H1 (cell line): ENCODE results near the gene GCC1. TPM values are rescaled to one million over a fixed set of nuclear protein-coding genes. Genes with fewer than 3 reads are reported as not detected.

Source experiments
- CTCF ChIA-PET: fragments of 300-600 bp; sonication (Branson Sonifier 250); formaldehyde crosslinking; loops from one replicate; lab custom pipeline; 2021; ENCODE audit not compliant: partially characterized antibody; lab: Charles Lee
- POLR2A ChIA-PET: fragments of 300-600 bp; sonication (Branson Sonifier 250); formaldehyde crosslinking; loops from one replicate; lab custom pipeline; 2021; ENCODE audit warnings: inconsistent platforms; ENCODE audit not compliant: partially characterized antibody; lab: Charles Lee
- DNase-seq, 2 experiments: peaks; one replicate each; pipeline versions ENCODE4 v3.0.0 to v3.0.0-alpha.2; 2010 to 2022; ENCODE audit warnings: low spot score in 2 of 2, low read depth in 1 of 2, mixed read lengths in 1 of 2
- FAIRE-seq: peaks from 2 replicates; lab custom pipeline; 2011; peaks lifted over from hg19 to GRCh38; lab: Jason Lieb, UNC
- H2AFZ ChIP-seq: 2 replicates; pipeline ENCODE4 v1.8.1; 2012; ENCODE audit warnings: low read length, inconsistent platforms
- H2AK5ac ChIP-seq: 2 replicates; pipeline ENCODE4 v1.6.1; 2013; ENCODE audit warnings: low read depth, low read length
- H2BK120ac ChIP-seq: replicated peaks from 2 replicates; pipeline ENCODE3; 2013; ENCODE audit warnings: low read depth, low read length, inconsistent platforms
- H2BK12ac ChIP-seq: 2 replicates; pipeline ENCODE4 v1.6.1; 2013; ENCODE audit warnings: low read depth, low read length
- H2BK15ac ChIP-seq: 2 replicates; pipeline ENCODE4 v1.6.1; 2013; ENCODE audit warnings: low read length
- H2BK20ac ChIP-seq: 2 replicates; pipeline ENCODE4 v1.6.1; 2013; ENCODE audit warnings: low read length
- H2BK5ac ChIP-seq: 2 replicates; pipeline ENCODE4 v1.6.1; 2013; ENCODE audit warnings: low read depth, low read length
- H3K14ac ChIP-seq: 2 replicates; pipeline ENCODE4 v1.6.1; 2013; ENCODE audit warnings: inconsistent platforms; ENCODE audit not compliant: insufficient read length
- H3K18ac ChIP-seq: 2 replicates; pipeline ENCODE4 v1.6.1; 2013; ENCODE audit warnings: low read length; ENCODE audit errors: extremely low read depth
- H3K23ac ChIP-seq: 2 replicates; pipeline ENCODE4 v1.6.1; 2013; ENCODE audit warnings: inconsistent platforms; ENCODE audit not compliant: insufficient read length
- H3K23me2 ChIP-seq: 2 replicates; pipeline ENCODE4 v1.6.1; 2013; ENCODE audit warnings: low read depth, low read length
- H3K27ac ChIP-seq: 2 replicates; pipeline ENCODE4 v1.6.1; 2011; ENCODE audit warnings: low read depth, low read length, inconsistent platforms
- H3K27me3 ChIP-seq, 4 experiments: replicated peaks in 1 of 4; 1 replicate in 1 of 4; 2 replicates in 3 of 4; pipeline versions ENCODE4 v1.6.1 to v1.8.1; 2011 to 2013; ENCODE audit warnings: low read length in 3 of 4, mild to moderate bottlenecking in 3 of 4, inconsistent platforms in 2 of 4, mixed read lengths in 2 of 4, moderate library complexity in 1 of 4; ENCODE audit not compliant: control insufficient read depth in 3 of 4, insufficient read depth in 3 of 4; ENCODE audit errors: extremely low read depth in 1 of 4
- H3K36me3 ChIP-seq, 4 experiments: 2 replicates each; pipeline versions ENCODE4 v1.6.1 to v1.8.1; 2011 to 2013; ENCODE audit warnings: mild to moderate bottlenecking in 4 of 4, low read length in 3 of 4, moderate library complexity in 2 of 4, control low read depth in 1 of 4, inconsistent platforms in 1 of 4; ENCODE audit not compliant: insufficient read depth in 4 of 4, control insufficient read depth in 2 of 4
- H3K4ac ChIP-seq: replicated peaks from 2 replicates; pipeline ENCODE3; 2013; ENCODE audit warnings: low read length, low read depth, mixed read lengths, inconsistent platforms; ENCODE audit not compliant: insufficient read length
- H3K4me1 ChIP-seq, 4 experiments: replicated peaks in 1 of 4; 1 replicate in 1 of 4; 2 replicates in 3 of 4; pipeline versions ENCODE4 v1.6.1 to v1.8.1; 2011 to 2013; ENCODE audit warnings: low read length in 3 of 4, inconsistent platforms in 2 of 4, mixed read lengths in 1 of 4; ENCODE audit not compliant: insufficient read depth in 4 of 4, control insufficient read depth in 3 of 4
- H3K4me2 ChIP-seq, 2 experiments: 2 replicates each; pipeline versions ENCODE4 v1.6.1 to v1.8.1; 2011 to 2013; ENCODE audit warnings: low read depth in 2 of 2, low read length in 2 of 2, control low read depth in 1 of 2, inconsistent platforms in 1 of 2, mild to moderate bottlenecking in 1 of 2; ENCODE audit not compliant: insufficient read depth in 1 of 2
- H3K4me3 ChIP-seq, 4 experiments: fragments of 200-600, 300-600 bp in 1 of 4; sonication (generic), shearing (Covaris generic), sonication (Bioruptor Twin) in 1 of 4; 2 replicates each; pipeline versions ENCODE4 v1.5.1 to v1.8.1; 2011 to 2016; ENCODE audit warnings: low read length in 4 of 4, low read depth in 3 of 4, control low read depth in 2 of 4, inconsistent platforms in 2 of 4, mild to moderate bottlenecking in 2 of 4, mixed read lengths in 1 of 4, moderate library complexity in 1 of 4; ENCODE audit not compliant: insufficient read depth in 2 of 4; ENCODE audit errors: extremely low read depth in 1 of 4
- H3K56ac ChIP-seq: replicated peaks from 2 replicates; pipeline ENCODE3; 2013; ENCODE audit warnings: low read depth, mild to moderate bottlenecking, mixed read lengths, low read length, inconsistent platforms; ENCODE audit not compliant: insufficient read length
- H3K79me1 ChIP-seq: 2 replicates; pipeline ENCODE4 v1.6.1; 2013; ENCODE audit warnings: low read depth, low read length, control low read depth
- H3K79me2 ChIP-seq, 2 experiments: 2 replicates each; pipeline versions ENCODE4 v1.6.1 to v1.8.1; 2012 to 2013; ENCODE audit warnings: low read length in 2 of 2, mild to moderate bottlenecking in 2 of 2, inconsistent platforms in 1 of 2; ENCODE audit not compliant: insufficient read depth in 2 of 2, control insufficient read depth in 1 of 2
- H3K9ac ChIP-seq, 4 experiments: replicated peaks in 1 of 4; 1 replicate in 1 of 4; 2 replicates in 3 of 4; pipeline versions ENCODE4 v1.6.1 to v1.8.1; 2011 to 2013; ENCODE audit warnings: low read depth in 3 of 4, low read length in 3 of 4, control low read depth in 2 of 4, mild to moderate bottlenecking in 2 of 4, moderate library complexity in 2 of 4, inconsistent platforms in 1 of 4; ENCODE audit errors: extremely low read depth in 1 of 4
- H3K9me3 ChIP-seq, 2 experiments: 2 replicates each; pipeline versions ENCODE4 v1.6.1 to v1.8.1; 2012 to 2013; ENCODE audit warnings: mild to moderate bottlenecking in 2 of 2, moderate library complexity in 2 of 2, control low read depth in 1 of 2, inconsistent platforms in 1 of 2, low read depth in 1 of 2, low read length in 1 of 2, mixed read lengths in 1 of 2; ENCODE audit not compliant: insufficient read depth in 2 of 2
- H4K20me1 ChIP-seq, 2 experiments: replicated peaks in 1 of 2; 2 replicates each; pipeline versions ENCODE3 to v1.8.1; 2011 to 2013; ENCODE audit warnings: inconsistent platforms in 2 of 2, low read length in 2 of 2, mild to moderate bottlenecking in 1 of 2; ENCODE audit not compliant: insufficient read depth in 2 of 2, control insufficient read depth in 1 of 2
- H4K5ac ChIP-seq: 2 replicates; pipeline ENCODE4 v1.6.1; 2013; ENCODE audit warnings: low read length, low read depth, mixed read lengths, inconsistent platforms; ENCODE audit not compliant: insufficient read length
- H4K8ac ChIP-seq: 2 replicates; pipeline ENCODE4 v1.8.0; 2013; ENCODE audit warnings: mild to moderate bottlenecking, moderate library complexity, low read length, inconsistent platforms; ENCODE audit not compliant: insufficient read depth; ENCODE audit errors: extremely low read depth
- H4K91ac ChIP-seq: replicated peaks from 2 replicates; pipeline ENCODE3; 2013; ENCODE audit warnings: low read length, mixed read lengths, inconsistent platforms; ENCODE audit not compliant: insufficient read length
- CTBP2 ChIP-seq: IDR thresholded peaks from 2 replicates; pipeline ENCODE4 v1.7.0; 2011; ENCODE audit warnings: borderline replicate concordance, mild to moderate bottlenecking, moderate library complexity, mixed read lengths, low read length; ENCODE audit not compliant: insufficient read depth, insufficient read length
- HDAC2 ChIP-seq, 2 experiments: fragments of 300-600 bp in 1 of 2; sonication (generic) in 1 of 2; IDR thresholded peaks; 2 replicates each; pipeline ENCODE4 v1.6.1; 2011 to 2012; ENCODE audit warnings: low read depth in 2 of 2, low read length in 2 of 2, mild to moderate bottlenecking in 2 of 2, moderate library complexity in 2 of 2, borderline replicate concordance in 1 of 2, inconsistent platforms in 1 of 2
- KDM4A ChIP-seq: IDR thresholded peaks from one replicate; pipeline ENCODE4 v1.7.1; 2012; ENCODE audit warnings: low read depth, mild to moderate bottlenecking, moderate library complexity, low read length, inconsistent platforms; ENCODE audit not compliant: severe bottlenecking
- MAFK ChIP-seq: IDR thresholded peaks from 2 replicates; pipeline ENCODE4 v1.6.1; 2012; ENCODE audit warnings: low read depth, mild to moderate bottlenecking, improper control_type of control experiment, low read length
- TAF1 ChIP-seq: IDR thresholded peaks from 2 replicates; pipeline ENCODE4 v1.6.1; 2011; ENCODE audit warnings: mild to moderate bottlenecking, low read depth, low read length
- YY1 ChIP-seq: IDR thresholded peaks from 2 replicates; pipeline ENCODE4 v1.6.1; 2011; ENCODE audit warnings: low read depth, mild to moderate bottlenecking, low read length
- WGBS, 2 experiments: shearing (Covaris generic) in 1 of 2; methylation state at CpG; one replicate each; pipeline versions ENCODE4 v1.1.6 to v1.1.7; 2013 to 2015; ENCODE audit warnings: low lambda C conversion rate in 2 of 2, mixed read lengths in 2 of 2, inconsistent platforms in 1 of 2, low coverage in 1 of 2, missing lambda C conversion rate in 1 of 2; ENCODE audit not compliant: insufficient replicate concordance in 2 of 2, insufficient coverage in 1 of 2, insufficient read length in 1 of 2; ENCODE audit errors: extremely low coverage in 1 of 2, missing lambda C conversion rate in 1 of 2; 5-methylcytosine and 5-hydroxymethylcytosine counted together
- polyA plus RNA-seq, 7 experiments: library from polyadenylated mRNA; depleted of rRNA in 3 of 7; stranded (reverse) in 5 of 7; unstranded in 2 of 7; fragments of >200 nt in 5 of 7; fragments of 200-250 nt in 2 of 7; gene quantifications; 1 replicate in 5 of 7; 2 replicates in 1 of 7; 4 replicates in 1 of 7; pipeline versions ENCODE4 v1.2.1 to v1.2.3, GENCODE V29; 2011 to 2013; ENCODE audit warnings: missing spikeins in 2 of 7, mixed read lengths in 2 of 7
- total RNA-seq: library from RNA; stranded (reverse); fragmentation: NEBNext Ultra II Directional; extraction: Animal tissue kit (Norgen Biotek cat#: 25700); gene quantifications from 2 replicates; pipeline ENCODE4 v1.2.1, GENCODE V29; 2021

The GCC1 gene
- total and polyA plus RNA-seq, 2 of the 8 experiments (the other 6 are each of a cell fraction or from before 2014, with no cell fraction given): 3.3 to 15.0 TPM

GRCh38 chr7:127618042-127618441 is 32.6 kb upstream of the GCC1 start, which contains the start of gene PAX4:
Gene PAX4, minus strand, starts transcription at chr7:127618142. Its CDS starts 2,214 bp downstream, at chr7:127615928.
- peaks cover 9 to 33% (median 20%) of the 10 kb centered on the region in 4 experiments; a peak in 6 of 7 replicates for H3K27me3 ChIP-seq
- H2BK15ac ChIP-seq: no peak within 1 kb of the TSS
- no peaks in the 10 kb centered on the region for H3K9me3 ChIP-seq
- H3K4ac ChIP-seq: no peak within 1 kb of the TSS
- H2AFZ ChIP-seq: no peak within 1 kb of the TSS
- no peak within 1 kb of the TSS for H3K56ac ChIP-seq
- peaks cover 0 to 7% (median 3%) of the 10 kb centered on the region in 4 experiments; a peak in 3 of 7 replicates for H3K4me1 ChIP-seq
- H3K79me2 ChIP-seq: no peaks in the 10 kb centered on the region
- H2BK12ac ChIP-seq: no peak within 1 kb of the TSS
- H3K36me3 ChIP-seq: no peaks in the 10 kb centered on the region
- TF ChIP-seq MAFK: no peak
- TF ChIP-seq KDM4A: no peak
- TF ChIP-seq CTBP2: no peak
- TF ChIP-seq TAF1: no peak
- no peak for TF ChIP-seq HDAC2 (IDR thresholded peaks at IDR 0.05; ENCODE audit: borderline replicate concordance in 1 of 2, low read depth in 2 of 2, low read length in 2 of 2)
- TF ChIP-seq YY1: no peak
- no peak within 1 kb of the TSS for H3K4me2 ChIP-seq
- ChIA-PET POLR2A (no interaction called here), CTCF (interaction anchor here (0.7 to 9.2 kb wide), 5 partner anchors 10 to 113 kb away, joined by 4 to 115 read pairs (median 5); no protein-coding TSS in a partner anchor)
- H4K20me1 ChIP-seq: no peaks in the 10 kb centered on the region
- H3K9ac ChIP-seq: no peak within 1 kb of the TSS
- H2BK20ac ChIP-seq: no peak within 1 kb of the TSS
- no peak within 1 kb of the TSS for H2BK5ac ChIP-seq
- no peak within 1 kb of the TSS for H2BK120ac ChIP-seq
- H3K18ac ChIP-seq: no peak within 1 kb of the TSS
- H4K5ac ChIP-seq: no peak within 1 kb of the TSS
- H3K27ac ChIP-seq: no peak within 1 kb of the TSS
- no peak within 1 kb of the TSS for H3K14ac ChIP-seq
- no peaks in the 10 kb centered on the region for H3K79me1 ChIP-seq
- no peak within 1 kb of the TSS for H3K23ac ChIP-seq
- no peak within 1 kb of the TSS for H3K4me3 ChIP-seq
- WGBS, 2 experiments: 75% methylated on average over 2 of the region's 2 CpGs; no CpG with 5 or more reads in 1 of the 2 experiments
- peaks cover 15% of the 10 kb centered on the region for H3K23me2 ChIP-seq
- H2AK5ac ChIP-seq: no peak within 1 kb of the TSS
- H4K8ac ChIP-seq: no peak within 1 kb of the TSS
- DNase-seq (no peak), FAIRE-seq (no peak)
- no peak within 1 kb of the TSS for H4K91ac ChIP-seq
